Measurements from ENCODE around the gene ZSCAN4. TPM values are rescaled to one million over a fixed set of nuclear protein-coding genes. Genes with fewer than 3 reads are reported as not detected.

ZSCAN4 gene
- polyA plus RNA-seq, 3 donors: not detected

DNA sequence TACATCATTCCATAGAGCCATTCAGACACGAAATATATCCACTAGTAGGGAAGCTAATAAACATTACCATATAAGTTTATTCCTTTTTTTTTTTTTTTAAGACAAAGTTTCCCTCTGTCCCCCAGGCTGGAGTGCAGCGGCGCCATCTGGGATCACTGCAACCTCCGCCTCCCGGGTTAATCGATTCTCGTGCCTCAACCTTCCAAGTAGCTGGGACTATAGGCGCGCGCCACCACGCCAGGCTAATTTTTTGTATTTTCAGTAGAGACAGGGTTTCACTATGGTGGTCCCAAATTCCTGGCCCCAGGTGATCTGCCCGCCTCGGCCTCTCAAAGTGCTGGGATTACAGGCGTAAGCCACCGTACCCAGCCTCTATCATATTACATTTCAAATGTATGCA, 40.9 kb downstream of the ZSCAN4 start:
- 76% methylated on average over 10 of the region's 15 CpGs for WGBS (ENCODE audit: insufficient coverage)
- peaks cover 19 to 22% of the 10 kb centered on the region in 2 donors for H3K36me3 Mint-ChIP-seq
- H3K9me3 Mint-ChIP-seq: peaks cover 45 to 94% (median 80%) of the 10 kb centered on the region in 7 donors
- Histone ChIP-seq H3K27ac (ENCODE audit: low read depth in 1 of 2, low read length in 2 of 2) (no peak overlapping the region), H3K4me1 (ENCODE audit: control insufficient read depth in 1 of 2, insufficient read depth in 2 of 2, low read length in 2 of 2) (peaks cover 5 to 10% of the 10 kb centered on the region in 2 donors), H3K9me3 (replicated peaks in 1 of 2; ENCODE audit: control insufficient read depth in 1 of 2, insufficient read depth in 1 of 2, low read length in 2 of 2) (peaks cover 77 to 79% of the 10 kb centered on the region in 2 donors), H2AFZ (ENCODE audit: insufficient read depth, low read depth, low read length, poor library complexity, severe bottlenecking) (peak overlapping the region; percentile 63), H3K79me2 (ENCODE audit: insufficient read depth, low read length) (no peaks in the 10 kb centered on the region), H3K36me3 (replicated peaks in 1 of 2; ENCODE audit: control insufficient read depth in 1 of 2, insufficient read depth in 2 of 2, low read length in 2 of 2) (peaks cover 0 to 3% of the 10 kb centered on the region in 2 donors), H3K27me3 (ENCODE audit: control insufficient read depth in 2 of 2, insufficient read depth in 2 of 2, low read length in 2 of 2) (peaks cover 0 to 10% of the 10 kb centered on the region in 2 donors), H3K9ac (ENCODE audit: insufficient read depth, low read length, poor library complexity, severe bottlenecking) (no peak overlapping the region), H3K4me2 (replicated peaks; ENCODE audit: extremely low read depth, low read length, poor library complexity, severe bottlenecking) (peak overlapping the region; percentile 71), H3K4me3 (replicated peaks in 1 of 3; ENCODE audit: low read depth in 2 of 3, low read length in 3 of 3) (peak overlapping the region in 1 of 3 experiments; percentile 69), H4K20me1 (ENCODE audit: insufficient read depth, low read length) (no peaks in the 10 kb centered on the region)
- peak overlapping the region; percentile 81 to 90 for H3K4me3 Mint-ChIP-seq
- intact Hi-C loops (cut with micrococcal nuclease): no loop called here
- TF ChIP-seq, protein P1, sequence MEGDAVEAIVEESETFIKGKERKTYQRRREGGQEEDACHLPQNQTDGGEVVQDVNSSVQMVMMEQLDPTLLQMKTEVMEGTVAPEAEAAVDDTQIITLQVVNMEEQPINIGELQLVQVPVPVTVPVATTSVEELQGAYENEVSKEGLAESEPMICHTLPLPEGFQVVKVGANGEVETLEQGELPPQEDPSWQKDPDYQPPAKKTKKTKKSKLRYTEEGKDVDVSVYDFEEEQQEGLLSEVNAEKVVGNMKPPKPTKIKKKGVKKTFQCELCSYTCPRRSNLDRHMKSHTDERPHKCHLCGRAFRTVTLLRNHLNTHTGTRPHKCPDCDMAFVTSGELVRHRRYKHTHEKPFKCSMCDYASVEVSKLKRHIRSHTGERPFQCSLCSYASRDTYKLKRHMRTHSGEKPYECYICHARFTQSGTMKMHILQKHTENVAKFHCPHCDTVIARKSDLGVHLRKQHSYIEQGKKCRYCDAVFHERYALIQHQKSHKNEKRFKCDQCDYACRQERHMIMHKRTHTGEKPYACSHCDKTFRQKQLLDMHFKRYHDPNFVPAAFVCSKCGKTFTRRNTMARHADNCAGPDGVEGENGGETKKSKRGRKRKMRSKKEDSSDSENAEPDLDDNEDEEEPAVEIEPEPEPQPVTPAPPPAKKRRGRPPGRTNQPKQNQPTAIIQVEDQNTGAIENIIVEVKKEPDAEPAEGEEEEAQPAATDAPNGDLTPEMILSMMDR (IDR thresholded peaks at IDR 0.05): no peak
- DNase-seq: no peak
- H3K27ac Mint-ChIP-seq: no peak overlapping the region
- peaks cover 27% of the 10 kb centered on the region for H3K4me1 Mint-ChIP-seq
- peaks cover 20 to 23% (median 22%) of the 10 kb centered on the region in 3 donors for H3K27me3 Mint-ChIP-seq (ENCODE audit: low read depth in 3 of 3)

DNA sequence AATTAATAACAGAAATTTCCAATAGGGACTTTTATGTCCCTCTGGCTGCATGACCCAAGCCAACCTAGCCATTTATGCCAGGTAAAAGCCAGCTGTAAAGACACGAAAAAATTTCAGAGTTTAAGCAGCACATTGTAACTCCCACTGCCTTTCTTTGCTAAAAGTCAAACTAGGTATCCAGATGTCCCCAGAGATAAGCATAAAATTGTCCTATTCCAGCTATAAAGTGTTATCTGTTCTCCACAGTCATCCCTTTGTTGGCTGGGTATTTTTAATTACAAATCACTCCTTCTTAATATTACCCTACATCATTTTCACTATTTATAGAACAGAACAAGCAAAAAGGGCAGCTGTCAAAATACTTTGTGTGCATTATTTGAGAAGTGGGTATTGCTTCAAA, 43.5 kb downstream of the ZSCAN4 start:
- H3K9me3 Mint-ChIP-seq: peaks cover 40 to 93% (median 76%) of the 10 kb centered on the region in 7 donors
- TF ChIP-seq, protein P1 (IDR thresholded peaks at IDR 0.05): no peak
- H3K4me3 ChIP-seq (replicated peaks in 1 of 3; ENCODE audit: low read depth in 2 of 3, low read length in 3 of 3): no peak overlapping the region
- DNase-seq: no peak
- H3K9me3 ChIP-seq (replicated peaks in 1 of 2; ENCODE audit: control insufficient read depth in 1 of 2, insufficient read depth in 1 of 2, low read length in 2 of 2): peaks cover 69 to 78% of the 10 kb centered on the region in 2 donors
- no peak overlapping the region for H3K4me2 ChIP-seq (replicated peaks; ENCODE audit: extremely low read depth, low read length, poor library complexity, severe bottlenecking)
- intact Hi-C loops (cut with micrococcal nuclease): no loop called here
- peaks cover 5 to 7% of the 10 kb centered on the region in 2 donors for H3K36me3 Mint-ChIP-seq
- peaks cover 5 to 10% of the 10 kb centered on the region in 2 donors for H3K4me1 ChIP-seq (ENCODE audit: control insufficient read depth in 1 of 2, insufficient read depth in 2 of 2, low read length in 2 of 2)
- peaks cover 24% of the 10 kb centered on the region for H3K4me1 Mint-ChIP-seq
- peaks cover 0 to 10% of the 10 kb centered on the region in 2 donors for H3K27me3 ChIP-seq (ENCODE audit: control insufficient read depth in 2 of 2, insufficient read depth in 2 of 2, low read length in 2 of 2)
- no peak overlapping the region for H3K9ac ChIP-seq (ENCODE audit: insufficient read depth, low read length, poor library complexity, severe bottlenecking)
- no peaks in the 10 kb centered on the region for H3K36me3 ChIP-seq (replicated peaks in 1 of 2; ENCODE audit: control insufficient read depth in 1 of 2, insufficient read depth in 2 of 2, low read length in 2 of 2)
- H3K27me3 Mint-ChIP-seq (ENCODE audit: low read depth in 3 of 3): peaks cover 17 to 23% (median 22%) of the 10 kb centered on the region in 3 donors
- no peaks in the 10 kb centered on the region for H4K20me1 ChIP-seq (ENCODE audit: insufficient read depth, low read length)
- WGBS (ENCODE audit: insufficient coverage): 20% methylated on average over 1 of the region's 1 CpG
- H3K79me2 ChIP-seq (ENCODE audit: insufficient read depth, low read length): no peaks in the 10 kb centered on the region
- H3K27ac ChIP-seq (ENCODE audit: low read depth in 1 of 2, low read length in 2 of 2): no peak overlapping the region
- no peak overlapping the region for H2AFZ ChIP-seq (ENCODE audit: insufficient read depth, low read depth, low read length, poor library complexity, severe bottlenecking)
- no peak overlapping the region for H3K4me3 Mint-ChIP-seq
- no peak overlapping the region for H3K27ac Mint-ChIP-seq

All from CD14-positive monocyte (primary cell).